Endothelial cell (in vitro differentiated cells): Measurements from ENCODE around the gene ADAMTS12. TPM values are rescaled to one million over a fixed set of nuclear protein-coding genes. Genes with fewer than 3 reads are reported as not detected.

ENCODE experiments used
- DNase-seq: peaks from one replicate; pipeline ENCODE4 v3.0.0; 2021; ENCODE audit warnings: low spot score
- H3K27ac Mint-ChIP-seq: one replicate; pipeline ENCODE4 v1.8.0; 2021; ENCODE audit warnings: mixed read lengths, inconsistent platforms; ENCODE audit not compliant: unreplicated experiment
- H3K27me3 Mint-ChIP-seq: one replicate; pipeline ENCODE4 v1.8.0; 2021; ENCODE audit warnings: mild to moderate bottlenecking, moderate library complexity, mixed read lengths, inconsistent platforms; ENCODE audit not compliant: unreplicated experiment
- H3K36me3 Mint-ChIP-seq: one replicate; pipeline ENCODE4 v1.8.0; 2021; ENCODE audit warnings: mild to moderate bottlenecking, low read depth, mixed read lengths, inconsistent platforms; ENCODE audit not compliant: unreplicated experiment
- H3K4me1 Mint-ChIP-seq: one replicate; pipeline ENCODE4 v1.8.0; 2021; ENCODE audit warnings: mild to moderate bottlenecking, mixed read lengths, inconsistent platforms; ENCODE audit not compliant: unreplicated experiment
- H3K4me3 Mint-ChIP-seq: one replicate; pipeline ENCODE4 v1.8.0; 2021; ENCODE audit warnings: mild to moderate bottlenecking, mixed read lengths, inconsistent platforms; ENCODE audit not compliant: unreplicated experiment
- H3K9me3 Mint-ChIP-seq: one replicate; pipeline ENCODE4 v1.8.0; 2021; ENCODE audit warnings: mixed read lengths, inconsistent platforms; ENCODE audit not compliant: unreplicated experiment
- total RNA-seq: library from RNA; stranded (reverse); fragmentation: NEBNext Ultra II Directional; extraction: Animal tissue kit (Norgen Biotek cat#: 25700); gene quantifications from one replicate; pipeline ENCODE4 v1.2.1, GENCODE V29; 2021; ENCODE audit not compliant: unreplicated experiment
- TF ChIP-seq, protein P1 (sequence below): fragments of 200-600 bp; sonication (generic); IDR thresholded peaks from one replicate; pipeline ENCODE4 v1.5.0; 2021; ENCODE audit warnings: antibody characterized with exemption; ENCODE audit not compliant: unreplicated experiment

Gene ADAMTS12
- total RNA-seq, 1 donor from 2014 or later: 9.8 TPM

DNA sequence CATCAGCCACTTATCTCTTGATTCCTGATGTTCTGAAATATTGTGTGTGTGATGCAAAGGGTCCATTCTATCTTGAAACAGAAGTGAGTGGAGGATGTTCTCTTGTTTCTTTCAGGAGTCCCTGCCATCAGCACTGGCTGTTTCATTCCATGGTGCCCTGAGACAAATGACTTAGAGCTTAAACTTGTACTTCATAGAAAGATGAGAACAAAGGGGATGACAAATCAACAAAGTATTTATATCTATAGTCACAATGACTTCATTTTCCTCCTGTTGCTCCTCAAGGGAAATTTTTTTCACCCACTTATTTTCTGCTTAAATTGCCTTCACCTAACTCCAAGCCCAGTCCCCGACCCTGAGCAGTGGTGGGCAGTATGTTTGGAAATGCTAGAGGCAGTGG, 279.4 kb downstream of the ADAMTS12 start:
- no peaks in the 10 kb centered on the region for H3K36me3 Mint-ChIP-seq
- H3K27me3 Mint-ChIP-seq: peaks cover 1% of the 10 kb centered on the region
- H3K4me1 Mint-ChIP-seq: no peaks in the 10 kb centered on the region
- DNase-seq: no peak
- H3K9me3 Mint-ChIP-seq: no peaks in the 10 kb centered on the region
- TF ChIP-seq, protein P1, sequence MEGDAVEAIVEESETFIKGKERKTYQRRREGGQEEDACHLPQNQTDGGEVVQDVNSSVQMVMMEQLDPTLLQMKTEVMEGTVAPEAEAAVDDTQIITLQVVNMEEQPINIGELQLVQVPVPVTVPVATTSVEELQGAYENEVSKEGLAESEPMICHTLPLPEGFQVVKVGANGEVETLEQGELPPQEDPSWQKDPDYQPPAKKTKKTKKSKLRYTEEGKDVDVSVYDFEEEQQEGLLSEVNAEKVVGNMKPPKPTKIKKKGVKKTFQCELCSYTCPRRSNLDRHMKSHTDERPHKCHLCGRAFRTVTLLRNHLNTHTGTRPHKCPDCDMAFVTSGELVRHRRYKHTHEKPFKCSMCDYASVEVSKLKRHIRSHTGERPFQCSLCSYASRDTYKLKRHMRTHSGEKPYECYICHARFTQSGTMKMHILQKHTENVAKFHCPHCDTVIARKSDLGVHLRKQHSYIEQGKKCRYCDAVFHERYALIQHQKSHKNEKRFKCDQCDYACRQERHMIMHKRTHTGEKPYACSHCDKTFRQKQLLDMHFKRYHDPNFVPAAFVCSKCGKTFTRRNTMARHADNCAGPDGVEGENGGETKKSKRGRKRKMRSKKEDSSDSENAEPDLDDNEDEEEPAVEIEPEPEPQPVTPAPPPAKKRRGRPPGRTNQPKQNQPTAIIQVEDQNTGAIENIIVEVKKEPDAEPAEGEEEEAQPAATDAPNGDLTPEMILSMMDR: no peak
- no peak overlapping the region for H3K4me3 Mint-ChIP-seq
- H3K27ac Mint-ChIP-seq: no peak overlapping the region

DNA sequence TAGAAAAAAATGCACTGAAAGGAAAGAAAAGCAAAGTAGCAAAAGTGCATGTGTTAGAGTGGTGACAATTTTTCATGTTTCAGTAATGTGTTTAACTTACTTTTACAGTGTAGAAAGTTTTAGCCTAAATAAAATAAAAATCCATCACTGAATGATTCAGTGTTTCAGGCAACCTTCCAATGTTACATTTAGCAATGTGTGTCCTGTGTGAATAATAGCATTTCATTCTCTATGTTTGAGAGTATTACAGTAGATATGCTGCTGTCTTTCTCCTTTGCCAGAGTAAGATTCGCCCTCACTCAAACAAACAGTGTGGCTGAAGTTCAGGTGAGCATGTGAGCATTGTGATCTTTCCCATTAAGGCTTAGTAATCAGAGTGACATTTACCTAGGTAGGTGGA, 279.9 kb downstream of the ADAMTS12 start:
- H3K27me3 Mint-ChIP-seq: peaks cover 1% of the 10 kb centered on the region
- no peaks in the 10 kb centered on the region for H3K4me1 Mint-ChIP-seq
- no peak overlapping the region for H3K4me3 Mint-ChIP-seq
- DNase-seq: no peak
- TF ChIP-seq, protein P1: no peak
- no peaks in the 10 kb centered on the region for H3K9me3 Mint-ChIP-seq
- no peak overlapping the region for H3K27ac Mint-ChIP-seq
- no peaks in the 10 kb centered on the region for H3K36me3 Mint-ChIP-seq

DNA sequence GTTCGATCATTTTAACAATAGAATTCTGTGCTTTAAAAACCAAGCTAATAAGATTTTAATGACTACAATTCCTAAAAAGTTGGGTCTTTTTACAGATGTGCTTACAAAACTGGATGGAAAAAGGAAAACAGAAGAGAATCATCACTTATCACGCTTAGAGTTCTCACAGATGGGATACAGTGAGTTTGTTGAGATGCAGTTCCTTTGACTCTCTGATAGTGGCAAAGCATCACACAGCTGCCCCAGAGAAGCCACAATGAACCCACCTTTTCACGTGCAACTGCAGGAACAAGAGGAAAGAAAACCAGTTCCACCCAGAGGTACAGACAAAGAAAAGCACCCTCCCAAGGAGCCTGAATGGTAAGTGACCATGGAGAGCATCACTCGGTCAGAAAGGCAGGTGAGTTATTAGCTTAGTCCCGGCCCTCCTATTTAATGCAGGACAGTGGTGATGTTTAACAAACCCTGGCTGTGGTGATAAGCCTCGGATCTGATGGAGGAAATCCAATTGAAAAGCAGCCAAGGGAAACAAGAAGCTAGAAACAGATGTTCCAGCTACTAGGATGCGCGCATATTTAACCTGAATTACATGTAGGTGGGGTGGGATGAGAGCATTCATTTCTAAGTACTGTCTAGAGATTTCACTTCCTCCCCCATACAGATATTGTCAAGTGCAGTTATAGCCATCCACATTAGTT, 283.3 kb downstream of the ADAMTS12 start:
- TF ChIP-seq, protein P1: no peak
- Mint-ChIP-seq H3K27me3 (peaks cover 1% of the 10 kb centered on the region), H3K4me3 (no peak overlapping the region), H3K27ac (no peak overlapping the region), H3K9me3 (no peaks in the 10 kb centered on the region), H3K36me3 (no peaks in the 10 kb centered on the region), H3K4me1 (no peaks in the 10 kb centered on the region)
- no peak for DNase-seq

DNA sequence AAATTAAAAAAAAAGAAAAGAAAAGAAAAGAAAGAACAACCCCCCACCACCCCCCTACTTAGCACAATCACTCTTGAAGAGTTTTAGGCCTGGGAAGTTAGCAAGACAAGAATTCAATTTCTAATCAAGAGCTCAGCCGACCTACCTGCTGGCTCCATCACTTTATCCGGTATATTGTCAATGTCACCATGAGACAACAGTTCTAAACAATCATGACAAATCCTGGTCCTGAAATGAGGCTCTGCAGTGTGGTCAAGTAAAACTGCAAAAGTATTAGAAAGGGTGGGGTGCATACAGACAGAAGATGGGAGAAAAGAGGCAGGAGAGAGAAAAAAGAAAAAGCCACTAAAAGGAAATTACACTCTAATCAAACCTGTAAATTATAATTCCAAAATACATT, 287.3 kb downstream of the ADAMTS12 start:
- Mint-ChIP-seq H3K27me3 (no peaks in the 10 kb centered on the region), H3K4me1 (no peaks in the 10 kb centered on the region), H3K9me3 (no peaks in the 10 kb centered on the region), H3K27ac (no peak overlapping the region), H3K36me3 (no peaks in the 10 kb centered on the region), H3K4me3 (no peak overlapping the region)
- TF ChIP-seq, protein P1: no peak
- no peak for DNase-seq

DNA sequence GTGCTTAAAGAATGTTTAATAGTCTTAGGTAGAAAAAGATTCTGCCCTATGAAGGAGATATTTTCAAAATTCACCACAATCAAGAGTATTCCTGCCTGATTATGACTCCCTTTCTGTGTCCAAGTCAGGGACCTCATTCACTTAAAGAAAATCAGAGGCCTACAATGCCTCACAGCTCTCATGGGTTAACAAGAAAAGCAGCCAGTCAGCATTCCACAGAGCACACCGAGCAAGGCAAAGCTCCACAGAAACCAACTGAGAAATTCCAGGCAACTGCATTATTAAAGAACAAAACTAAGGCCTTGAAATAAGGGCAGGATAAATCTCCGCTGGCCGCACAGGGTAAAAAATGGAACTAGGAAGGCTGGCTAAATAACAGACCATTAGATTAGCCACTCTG, 289.9 kb downstream of the ADAMTS12 start:
- Mint-ChIP-seq H3K4me3 (no peak overlapping the region), H3K36me3 (no peaks in the 10 kb centered on the region), H3K27me3 (no peaks in the 10 kb centered on the region), H3K27ac (no peak overlapping the region), H3K9me3 (no peaks in the 10 kb centered on the region), H3K4me1 (no peaks in the 10 kb centered on the region)
- no peak for DNase-seq
- TF ChIP-seq, protein P1: no peak
